ENCODE data around the gene PPP2R3C. TPM values are rescaled to one million over a fixed set of nuclear protein-coding genes. Genes with fewer than 3 reads are reported as not detected.
"Not testable (repeated sequence)": the region's sequence is repeated elsewhere in the genome, so short reads cannot be mapped to it uniquely, and the experiment has no call there.

The PPP2R3C gene
- total RNA-seq, 4 donors from 2014 or later = 14.9 to 29.7 (median 20.2) TPM

DNA sequence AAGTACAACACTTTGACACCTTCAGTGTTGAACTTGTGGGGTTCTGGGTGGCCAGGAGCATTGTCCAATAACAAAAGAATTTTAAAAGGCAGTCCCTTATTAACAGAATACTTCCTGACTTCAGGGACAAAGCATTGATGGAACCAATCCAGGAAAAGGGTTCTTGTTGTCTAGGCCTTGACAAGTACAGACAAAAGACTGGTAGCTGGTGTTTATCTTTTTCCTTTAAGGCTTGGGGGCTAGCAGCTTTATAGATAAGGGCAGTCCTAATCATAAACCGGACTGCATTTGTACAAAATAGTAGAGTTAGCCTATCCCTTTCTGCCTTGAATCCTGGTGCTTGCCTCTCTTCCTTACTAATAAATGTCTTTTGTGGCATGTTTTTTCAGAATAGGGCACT is 48.3 kb downstream of the PPP2R3C start:
- Histone ChIP-seq H3K27me3 (no peaks in the 10 kb centered on the region), H3K4me1 (no peaks in the 10 kb centered on the region), H3K36me3 (peaks cover 0 to 92% (median 0%) of the 10 kb centered on the region in 3 donors), H3K4me3 (no peak overlapping the region), H3K27ac (no peak overlapping the region), H3K9me3 (no peaks in the 10 kb centered on the region)
- DNase-seq (ENCODE audit: low spot score in 2 of 2) = no peak
- TF ChIP-seq POLR2A (IDR thresholded peaks at IDR 0.05) (no peak), EP300 (IDR thresholded peaks at IDR 0.05) (no peak)
- TF ChIP-seq, protein P1, sequence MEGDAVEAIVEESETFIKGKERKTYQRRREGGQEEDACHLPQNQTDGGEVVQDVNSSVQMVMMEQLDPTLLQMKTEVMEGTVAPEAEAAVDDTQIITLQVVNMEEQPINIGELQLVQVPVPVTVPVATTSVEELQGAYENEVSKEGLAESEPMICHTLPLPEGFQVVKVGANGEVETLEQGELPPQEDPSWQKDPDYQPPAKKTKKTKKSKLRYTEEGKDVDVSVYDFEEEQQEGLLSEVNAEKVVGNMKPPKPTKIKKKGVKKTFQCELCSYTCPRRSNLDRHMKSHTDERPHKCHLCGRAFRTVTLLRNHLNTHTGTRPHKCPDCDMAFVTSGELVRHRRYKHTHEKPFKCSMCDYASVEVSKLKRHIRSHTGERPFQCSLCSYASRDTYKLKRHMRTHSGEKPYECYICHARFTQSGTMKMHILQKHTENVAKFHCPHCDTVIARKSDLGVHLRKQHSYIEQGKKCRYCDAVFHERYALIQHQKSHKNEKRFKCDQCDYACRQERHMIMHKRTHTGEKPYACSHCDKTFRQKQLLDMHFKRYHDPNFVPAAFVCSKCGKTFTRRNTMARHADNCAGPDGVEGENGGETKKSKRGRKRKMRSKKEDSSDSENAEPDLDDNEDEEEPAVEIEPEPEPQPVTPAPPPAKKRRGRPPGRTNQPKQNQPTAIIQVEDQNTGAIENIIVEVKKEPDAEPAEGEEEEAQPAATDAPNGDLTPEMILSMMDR (IDR thresholded peaks at IDR 0.05) = no peak
- 91 to 94% methylated on average over 1 of the region's 1 CpG for WGBS, 2 donors

DNA sequence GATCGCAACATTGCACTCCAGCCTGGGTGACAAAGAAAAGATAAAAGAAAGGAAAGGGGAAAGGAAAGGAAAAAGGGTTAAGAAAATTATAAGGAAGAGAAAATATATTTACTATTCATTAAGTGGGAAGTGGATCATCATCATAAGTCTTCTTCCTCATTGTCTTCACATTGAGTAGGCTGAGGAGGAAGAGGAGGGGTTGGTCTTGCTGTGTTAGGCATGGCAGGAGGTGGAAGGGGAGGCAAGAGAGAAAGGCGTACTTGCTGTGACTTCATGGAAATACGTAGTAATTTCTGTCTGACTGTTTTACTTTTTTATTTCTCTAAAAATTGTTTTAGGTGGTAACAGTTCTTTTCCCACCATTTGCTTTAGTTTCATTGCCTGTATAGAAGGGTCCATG is 49.6 kb downstream of the PPP2R3C start:
- TF ChIP-seq POLR2A (IDR thresholded peaks at IDR 0.05) = no peak
- TF ChIP-seq, protein P1 (IDR thresholded peaks at IDR 0.05) = no peak
- TF ChIP-seq EP300 (IDR thresholded peaks at IDR 0.05) = no peak
- no peaks in the 10 kb centered on the region for H3K27me3 ChIP-seq
- no peak overlapping the region for H3K4me3 ChIP-seq
- DNase-seq (ENCODE audit: low spot score in 2 of 2) = no peak
- no peaks in the 10 kb centered on the region for H3K4me1 ChIP-seq
- no peaks in the 10 kb centered on the region for H3K9me3 ChIP-seq
- WGBS, 2 donors = 92 to 95% methylated on average over 3 of the region's 3 CpGs
- H3K36me3 ChIP-seq = peaks cover 0 to 92% (median 0%) of the 10 kb centered on the region in 3 donors
- no peak overlapping the region for H3K27ac ChIP-seq

DNA sequence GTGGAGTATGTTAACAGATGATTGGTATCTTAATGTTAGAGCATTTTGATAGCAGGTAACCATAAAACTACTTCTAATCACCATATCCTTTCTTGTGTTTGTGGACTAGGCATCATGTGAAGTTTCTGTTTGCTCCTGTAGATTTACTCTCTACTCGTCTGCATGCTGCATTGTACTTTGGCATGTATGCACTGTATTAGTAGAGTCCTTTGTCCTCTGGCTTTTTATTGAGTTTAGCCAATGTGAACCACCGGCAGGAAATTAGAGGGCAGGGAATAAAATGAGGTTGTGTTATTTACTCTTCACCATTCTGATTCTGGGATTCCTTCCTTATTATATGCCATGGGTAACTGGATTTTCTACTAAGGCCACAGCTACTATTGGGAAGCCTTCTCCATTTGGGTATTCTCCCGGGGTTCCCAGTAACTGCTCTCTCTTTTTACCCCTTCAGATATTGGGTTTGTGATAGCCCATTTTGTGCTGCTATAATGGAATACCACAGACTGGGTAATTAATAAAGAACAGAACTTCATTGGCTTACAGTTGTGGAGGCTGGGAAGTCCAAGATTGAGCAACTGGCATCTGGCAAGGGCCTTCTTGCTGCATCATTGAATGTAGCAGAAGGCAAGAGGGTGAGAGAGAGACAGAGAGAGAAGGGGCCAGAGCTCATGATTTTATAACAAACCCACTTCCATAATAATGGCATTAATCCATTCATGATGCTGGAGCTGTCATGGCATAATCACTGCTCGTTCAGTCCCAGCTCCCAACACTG is 53.4 kb downstream of the PPP2R3C start:
- no peaks in the 10 kb centered on the region for H3K9me3 ChIP-seq
- no peaks in the 10 kb centered on the region for H3K27me3 ChIP-seq
- no peak for TF ChIP-seq EP300 (IDR thresholded peaks at IDR 0.05)
- no peak for TF ChIP-seq POLR2A (IDR thresholded peaks at IDR 0.05)
- TF ChIP-seq, protein P1 (IDR thresholded peaks at IDR 0.05) = no peak
- no peak overlapping the region for H3K4me3 ChIP-seq
- peaks cover 0 to 76% (median 0%) of the 10 kb centered on the region in 3 donors for H3K36me3 ChIP-seq
- DNase-seq (ENCODE audit: low spot score in 2 of 2) = no peak
- H3K27ac ChIP-seq = peak overlapping the region in 1 of 4 donors; percentile 15
- H3K4me1 ChIP-seq = no peaks in the 10 kb centered on the region
- WGBS, 2 donors = 85 to 87% methylated on average over 4 of the region's 4 CpGs

DNA sequence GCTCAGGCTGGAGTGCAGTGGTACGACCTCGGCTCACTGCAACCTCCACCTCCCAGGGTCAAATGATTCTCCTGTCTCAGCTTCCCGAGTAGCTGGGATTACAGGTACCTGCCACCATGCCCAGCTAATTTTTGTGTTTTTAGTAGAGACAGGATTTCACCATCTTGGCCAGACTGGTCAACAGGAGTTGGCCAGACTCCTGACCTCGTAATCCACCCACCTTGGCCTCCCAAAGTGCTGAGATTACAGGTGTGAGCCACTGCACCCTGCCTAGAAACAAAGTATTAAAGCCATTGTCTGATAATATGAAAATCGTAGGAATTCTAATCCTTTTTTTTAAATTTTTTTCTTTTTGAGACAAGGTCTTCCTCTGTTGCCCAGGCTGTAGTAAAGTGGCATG is 56.1 kb downstream of the PPP2R3C start:
- H3K27ac ChIP-seq; DNase-seq (ENCODE audit: low spot score in 2 of 2); H3K27me3 ChIP-seq; H3K4me3 ChIP-seq; H3K4me1 ChIP-seq; H3K9me3 ChIP-seq: not testable (repeated sequence)
- peaks cover 0 to 56% (median 0%) of the 10 kb centered on the region in 3 donors for H3K36me3 ChIP-seq
- WGBS, 2 donors = 80 to 94% methylated on average over 5 of the region's 5 CpGs

DNA sequence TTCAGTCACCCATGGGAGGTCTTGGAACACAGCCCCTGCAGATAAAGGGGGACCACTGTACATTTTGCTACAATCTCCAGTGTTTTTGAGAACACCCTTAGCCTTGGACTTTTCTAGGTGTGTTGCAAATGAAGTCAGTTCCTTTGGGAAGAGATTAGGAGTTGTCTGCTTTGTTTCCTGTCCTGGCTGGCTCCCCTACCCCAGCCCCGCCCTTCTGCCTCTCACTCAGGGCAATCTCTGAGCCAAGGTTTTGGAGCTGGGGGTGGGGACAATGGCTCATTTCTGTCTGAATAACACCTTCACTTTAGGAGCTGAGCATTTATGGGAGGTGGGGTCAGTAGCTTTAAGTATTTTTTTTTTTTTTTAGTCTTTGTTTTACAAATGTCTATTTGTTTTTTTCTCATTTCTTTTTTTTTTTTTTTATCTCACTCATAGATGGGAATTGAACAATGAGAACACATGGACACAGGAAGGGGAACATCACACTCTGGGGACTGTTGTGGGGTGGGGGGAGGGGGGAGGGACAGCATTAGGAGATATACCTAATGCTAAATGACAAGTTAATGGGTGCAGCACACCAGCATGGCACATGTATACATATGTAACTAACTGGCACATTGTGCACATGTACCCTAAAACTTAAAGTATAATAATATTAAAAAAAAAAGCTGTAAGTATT is 60.5 kb downstream of the PPP2R3C start:
- 79 to 81% methylated on average over 1 of the region's 1 CpG for WGBS, 2 donors
- DNase-seq (ENCODE audit: low spot score in 2 of 2); H3K9me3 ChIP-seq; H3K27me3 ChIP-seq; H3K27ac ChIP-seq; H3K4me3 ChIP-seq: not testable (repeated sequence)
- Histone ChIP-seq H3K4me1 (peaks cover 0 to 10% (median 0%) of the 10 kb centered on the region in 4 donors), H3K36me3 (peaks cover 0 to 52% (median 10%) of the 10 kb centered on the region in 3 donors)

DNA sequence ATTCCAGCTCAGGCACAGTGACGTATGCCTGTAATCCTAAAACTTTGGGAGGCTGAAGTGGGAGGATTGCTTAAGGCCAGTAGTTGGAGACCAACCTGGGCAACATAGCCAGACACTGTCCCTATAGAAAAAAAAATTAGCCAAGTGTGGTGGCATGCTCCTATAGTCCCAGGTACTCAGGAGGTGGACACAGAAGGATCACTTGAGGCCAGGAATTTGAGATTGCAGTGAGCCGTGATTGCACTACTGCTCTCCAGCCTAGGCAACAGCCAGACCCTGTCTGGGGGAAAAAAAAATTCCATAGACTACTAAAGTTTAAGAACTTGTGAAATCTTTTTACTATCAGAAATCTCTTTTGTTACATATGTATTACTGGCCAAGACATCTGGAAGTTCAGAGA is 69.2 kb downstream of the PPP2R3C start:
- Histone ChIP-seq H3K27me3 (no peaks in the 10 kb centered on the region), H3K27ac (no peak overlapping the region), H3K4me1 (peaks cover 0 to 20% (median 6%) of the 10 kb centered on the region in 4 donors), H3K4me3 (no peak overlapping the region), H3K36me3 (peaks cover 0 to 65% (median 0%) of the 10 kb centered on the region in 3 donors), H3K9me3 (no peaks in the 10 kb centered on the region)
- TF ChIP-seq EP300 (IDR thresholded peaks at IDR 0.05) (no peak), POLR2A (IDR thresholded peaks at IDR 0.05) (no peak)
- TF ChIP-seq, protein P1 (IDR thresholded peaks at IDR 0.05) = no peak
- no peak for DNase-seq (ENCODE audit: low spot score in 2 of 2)
- 92 to 94% methylated on average over 2 of the region's 2 CpGs for WGBS, 2 donors

All from tibial nerve (tissue), 4 donors.